ENCODE measurements around the gene MACO1.

MACO1 gene

DNA sequence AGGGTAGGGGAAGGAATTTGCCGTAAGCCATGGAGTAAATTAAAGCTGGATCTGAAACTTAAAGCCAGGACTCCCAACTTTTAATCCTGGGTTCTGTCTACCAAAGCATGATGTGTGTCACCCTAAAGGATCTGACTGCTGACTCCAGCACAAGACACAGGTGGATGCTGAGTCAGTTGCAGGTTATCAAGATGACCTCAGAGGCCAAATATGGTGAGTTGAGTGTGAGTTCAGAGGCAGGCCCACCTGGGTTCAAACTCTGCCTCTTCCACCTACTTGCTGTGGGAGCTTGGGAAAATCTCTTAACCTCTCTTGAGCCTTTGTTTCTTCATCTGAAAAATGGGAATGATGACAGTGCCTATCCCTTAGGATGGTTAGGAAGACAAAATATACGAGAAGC is 96.1 kb downstream of the MACO1 start:
- no peak overlapping the region for H3K4me3 ChIP-seq (replicated peaks; ENCODE audit: low read depth, low read length)
- H3K27me3 ChIP-seq (replicated peaks; ENCODE audit: control insufficient read depth, insufficient read depth, low read length) = peaks cover 1% of the 10 kb centered on the region; the same call in 1 of the 2 replicates
- TF ChIP-seq, protein P1, sequence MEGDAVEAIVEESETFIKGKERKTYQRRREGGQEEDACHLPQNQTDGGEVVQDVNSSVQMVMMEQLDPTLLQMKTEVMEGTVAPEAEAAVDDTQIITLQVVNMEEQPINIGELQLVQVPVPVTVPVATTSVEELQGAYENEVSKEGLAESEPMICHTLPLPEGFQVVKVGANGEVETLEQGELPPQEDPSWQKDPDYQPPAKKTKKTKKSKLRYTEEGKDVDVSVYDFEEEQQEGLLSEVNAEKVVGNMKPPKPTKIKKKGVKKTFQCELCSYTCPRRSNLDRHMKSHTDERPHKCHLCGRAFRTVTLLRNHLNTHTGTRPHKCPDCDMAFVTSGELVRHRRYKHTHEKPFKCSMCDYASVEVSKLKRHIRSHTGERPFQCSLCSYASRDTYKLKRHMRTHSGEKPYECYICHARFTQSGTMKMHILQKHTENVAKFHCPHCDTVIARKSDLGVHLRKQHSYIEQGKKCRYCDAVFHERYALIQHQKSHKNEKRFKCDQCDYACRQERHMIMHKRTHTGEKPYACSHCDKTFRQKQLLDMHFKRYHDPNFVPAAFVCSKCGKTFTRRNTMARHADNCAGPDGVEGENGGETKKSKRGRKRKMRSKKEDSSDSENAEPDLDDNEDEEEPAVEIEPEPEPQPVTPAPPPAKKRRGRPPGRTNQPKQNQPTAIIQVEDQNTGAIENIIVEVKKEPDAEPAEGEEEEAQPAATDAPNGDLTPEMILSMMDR (IDR thresholded peaks at IDR 0.05; ENCODE audit: insufficient read depth, low read length, poor library complexity, severe bottlenecking) = no peak
- H3K36me3 ChIP-seq (ENCODE audit: control insufficient read depth, insufficient read depth, low read length) = no peaks in the 10 kb centered on the region
- DNase-seq (ENCODE audit: extremely low read depth, insufficient read length) = no peak

DNA sequence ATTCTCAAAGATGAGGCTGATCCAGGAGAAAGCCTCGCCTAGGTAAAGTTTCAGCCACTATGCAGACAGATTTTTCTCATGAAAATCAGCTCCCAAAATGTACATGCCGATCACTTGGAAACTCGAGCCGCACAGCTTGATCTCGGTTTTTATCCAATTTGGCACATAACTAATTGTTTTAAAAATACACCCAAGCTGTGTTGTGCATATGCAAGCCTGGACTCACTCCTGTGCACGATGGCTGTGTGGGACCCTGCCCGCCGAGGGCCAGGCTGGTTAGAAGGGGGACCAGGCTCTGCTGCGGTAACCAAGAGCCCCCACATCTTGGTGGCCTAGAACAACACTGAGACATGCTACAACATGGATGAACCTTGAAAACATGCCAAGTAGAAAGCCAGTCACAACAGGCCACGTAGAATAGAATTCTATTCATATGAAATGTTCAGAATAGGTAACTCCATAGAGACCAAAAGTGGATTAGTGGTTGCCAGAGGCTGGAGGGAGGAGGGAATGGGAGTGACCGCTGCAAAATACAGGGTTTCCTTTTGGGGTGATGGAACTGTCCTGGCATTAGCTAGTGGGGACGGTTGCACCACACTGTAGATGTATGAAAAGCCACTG is 96.6 kb downstream of the MACO1 start:
- no peak for DNase-seq (ENCODE audit: extremely low read depth, insufficient read length)

DNA sequence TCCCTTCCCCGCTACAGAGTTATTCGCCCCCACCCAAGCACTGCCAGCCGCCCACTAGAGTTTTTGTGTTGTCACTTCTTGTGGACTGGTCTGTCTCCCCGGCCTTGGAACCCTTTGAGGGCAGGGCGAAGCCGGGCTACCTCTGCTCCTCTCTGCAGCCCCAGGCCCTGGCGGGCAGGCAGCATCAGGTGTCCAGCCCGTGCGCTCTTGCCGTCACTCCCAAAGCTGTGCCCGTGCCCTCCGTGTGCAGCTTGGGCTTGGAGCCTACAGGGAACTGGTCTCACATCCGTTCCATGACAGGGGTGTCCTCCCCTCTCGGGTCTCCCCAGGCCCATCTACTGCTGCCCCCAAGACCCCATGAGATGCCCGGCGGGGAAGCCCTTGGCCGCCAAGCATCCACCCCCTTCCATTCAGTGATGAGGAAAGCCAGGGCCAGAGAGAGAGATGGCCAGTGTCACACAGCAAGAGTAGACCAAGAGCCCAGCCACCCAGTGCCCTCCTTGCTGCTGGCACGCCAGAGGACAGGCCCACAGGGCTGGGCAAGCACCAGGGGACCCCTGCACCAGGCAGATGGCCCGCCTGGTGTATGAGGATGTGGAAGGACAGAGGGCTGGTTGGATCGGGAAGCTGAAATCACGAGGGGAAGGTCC is 97.4 kb downstream of the MACO1 start:
- Histone ChIP-seq H3K36me3 (ENCODE audit: control insufficient read depth, insufficient read depth, low read length) (no peaks in the 10 kb centered on the region), H3K4me3 (replicated peaks; ENCODE audit: low read depth, low read length) (no peak overlapping the region), H3K27me3 (replicated peaks; ENCODE audit: control insufficient read depth, insufficient read depth, low read length) (peaks cover 1% of the 10 kb centered on the region)
- TF ChIP-seq, protein P1 (IDR thresholded peaks at IDR 0.05; ENCODE audit: insufficient read depth, low read length, poor library complexity, severe bottlenecking) = no peak
- DNase-seq (ENCODE audit: extremely low read depth, insufficient read length) = no peak

More for the DNA sequence above, 96.6 kb downstream of the MACO1 start:
- Histone ChIP-seq H3K36me3 (ENCODE audit: control insufficient read depth, insufficient read depth, low read length) (no peaks in the 10 kb centered on the region), H3K4me3 (replicated peaks; ENCODE audit: low read depth, low read length) (no peak overlapping the region), H3K27me3 (replicated peaks; ENCODE audit: control insufficient read depth, insufficient read depth, low read length) (peaks cover 1% of the 10 kb centered on the region)
- TF ChIP-seq, protein P1 (IDR thresholded peaks at IDR 0.05; ENCODE audit: insufficient read depth, low read length, poor library complexity, severe bottlenecking) = no peak

DNA sequence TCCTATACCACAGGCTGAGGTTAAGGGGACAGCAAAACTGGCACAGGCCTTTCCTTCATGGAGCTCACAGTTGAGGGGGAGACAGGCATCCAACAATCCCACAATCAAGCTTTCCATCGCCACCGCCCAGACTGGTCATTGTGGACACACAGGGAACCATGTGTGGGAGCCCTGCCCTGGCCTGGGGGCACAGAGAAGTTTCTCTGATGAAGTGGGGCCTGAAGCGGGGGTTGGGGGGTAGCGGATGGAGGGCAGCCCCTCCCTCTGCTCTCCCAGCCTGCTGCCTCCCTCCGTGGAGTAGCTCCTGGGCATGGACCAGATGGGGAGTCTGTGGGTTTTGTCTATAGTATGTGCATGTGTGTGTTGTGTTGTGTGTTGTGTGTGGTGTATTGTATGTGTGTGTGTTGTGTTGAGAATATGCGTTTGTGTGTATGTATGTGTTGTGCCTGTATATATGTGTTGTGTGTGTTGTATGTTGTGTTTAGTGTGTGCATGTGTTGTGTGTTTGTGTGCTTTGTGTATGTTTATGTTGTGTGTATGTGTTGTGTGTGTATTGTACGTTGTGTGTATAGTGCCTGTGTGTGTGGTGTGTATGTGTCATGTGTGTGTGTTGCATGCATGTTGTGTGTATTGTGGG is 98.3 kb downstream of the MACO1 start:
- no peak for DNase-seq (ENCODE audit: extremely low read depth, insufficient read length)
- Histone ChIP-seq H3K36me3 (ENCODE audit: control insufficient read depth, insufficient read depth, low read length) (no peaks in the 10 kb centered on the region), H3K27me3 (replicated peaks; ENCODE audit: control insufficient read depth, insufficient read depth, low read length) (peaks cover 1% of the 10 kb centered on the region), H3K4me3 (replicated peaks; ENCODE audit: low read depth, low read length) (no peak overlapping the region)
- TF ChIP-seq, protein P1 (IDR thresholded peaks at IDR 0.05; ENCODE audit: insufficient read depth, low read length, poor library complexity, severe bottlenecking) = no peak

DNA sequence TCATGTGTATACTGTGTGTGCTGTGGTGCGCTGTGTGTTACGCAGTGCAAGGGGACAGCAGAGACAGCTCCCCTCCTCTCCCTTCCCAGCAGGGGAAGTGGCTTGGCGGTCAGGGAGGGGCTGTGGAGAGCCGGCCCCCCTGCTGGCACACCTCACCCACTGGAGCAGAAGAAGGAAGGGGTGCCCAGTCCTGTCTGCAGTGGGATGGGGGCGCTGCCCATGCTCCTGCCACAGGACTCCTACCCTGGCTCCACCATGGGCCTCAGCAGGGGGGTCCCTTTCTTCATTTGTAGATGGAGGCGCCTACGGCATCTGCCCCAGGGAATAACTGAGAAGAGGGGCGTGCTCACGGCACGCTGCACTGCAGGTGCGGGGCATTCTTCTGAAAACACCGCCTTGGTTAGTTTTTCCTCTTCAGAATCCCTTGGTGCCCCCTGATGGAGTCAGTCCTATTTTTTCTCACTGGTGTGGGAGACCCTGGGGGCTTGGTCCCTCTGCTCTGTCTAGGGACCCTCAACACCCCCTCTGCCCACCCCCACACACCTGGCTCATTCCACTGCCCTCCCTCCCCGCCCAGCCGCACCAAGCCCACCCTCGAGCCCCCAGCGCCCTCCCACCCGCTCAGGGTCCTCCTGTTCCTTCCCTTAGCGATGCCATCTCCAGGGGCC is 99.0 kb downstream of the MACO1 start:
- no peak for DNase-seq (ENCODE audit: extremely low read depth, insufficient read length)
- H3K4me3 ChIP-seq (replicated peaks; ENCODE audit: low read depth, low read length) = no peak overlapping the region
- TF ChIP-seq, protein P1 (IDR thresholded peaks at IDR 0.05; ENCODE audit: insufficient read depth, low read length, poor library complexity, severe bottlenecking) = no peak
- H3K27me3 ChIP-seq (replicated peaks; ENCODE audit: control insufficient read depth, insufficient read depth, low read length) = peaks cover 1% of the 10 kb centered on the region
- H3K36me3 ChIP-seq (ENCODE audit: control insufficient read depth, insufficient read depth, low read length) = no peaks in the 10 kb centered on the region
